Astrocyte (in vitro differentiated cells and primary cell): Measurements from ENCODE around the gene NTM. TPM values are rescaled to one million over a fixed set of nuclear protein-coding genes. Genes with fewer than 3 reads are reported as not detected.
A peak's percentile ranks its signal among the peaks of the same experiment; 100 is the strongest.

Experiments used
- DNase-seq: peaks from one replicate; pipeline ENCODE4 v3.0.0-alpha.2; 2010; ENCODE audit warnings: low read depth
- FAIRE-seq: peaks from 2 replicates; lab custom pipeline; 2011; peaks lifted over from hg19 to GRCh38; lab: Jason Lieb, UNC
- H2AFZ ChIP-seq: 2 replicates; pipeline ENCODE4 v1.6.0; 2012; ENCODE audit warnings: low read depth, low read length, inconsistent platforms
- H3K27ac ChIP-seq: 2 replicates; pipeline ENCODE4 v1.5.1; 2011; ENCODE audit warnings: low read depth, low read length, inconsistent platforms
- H3K27me3 ChIP-seq: 2 replicates; pipeline ENCODE4 v1.6.0; 2011; ENCODE audit warnings: low read length, inconsistent platforms; ENCODE audit not compliant: insufficient read depth
- H3K36me3 ChIP-seq: 2 replicates; pipeline ENCODE4 v1.5.1; 2011; ENCODE audit warnings: low read length, inconsistent platforms; ENCODE audit not compliant: insufficient read depth
- H3K4me1 ChIP-seq: 2 replicates; pipeline ENCODE4 v1.5.1; 2011; ENCODE audit warnings: low read length, inconsistent platforms; ENCODE audit not compliant: insufficient read depth
- H3K4me2 ChIP-seq: 2 replicates; pipeline ENCODE4 v1.6.0; 2012; ENCODE audit warnings: low read length, inconsistent platforms
- H3K4me3 ChIP-seq: 2 replicates; pipeline ENCODE4 v1.5.1; 2011; ENCODE audit warnings: low read depth, mild to moderate bottlenecking, low read length, inconsistent platforms; ENCODE audit not compliant: insufficient read depth
- H3K79me2 ChIP-seq: 2 replicates; pipeline ENCODE4 v1.6.0; 2012; ENCODE audit warnings: mild to moderate bottlenecking, low read length, inconsistent platforms; ENCODE audit not compliant: insufficient read depth
- H3K9ac ChIP-seq: 2 replicates; pipeline ENCODE4 v1.6.0; 2012; ENCODE audit warnings: mild to moderate bottlenecking, low read length, inconsistent platforms
- H3K9me3 ChIP-seq: 2 replicates; pipeline ENCODE4 v1.5.1; 2012; ENCODE audit warnings: low read depth, mild to moderate bottlenecking, low read length, inconsistent platforms; ENCODE audit not compliant: insufficient read depth
- H4K20me1 ChIP-seq: 2 replicates; pipeline ENCODE4 v1.6.0; 2012; ENCODE audit warnings: low read length, inconsistent platforms; ENCODE audit not compliant: insufficient read depth
- H3K27ac Mint-ChIP-seq: one replicate; pipeline ENCODE4 v1.8.0; 2021; ENCODE audit warnings: mild to moderate bottlenecking, mixed read lengths; ENCODE audit not compliant: unreplicated experiment
- H3K27me3 Mint-ChIP-seq: one replicate; pipeline ENCODE4 v1.8.0; 2021; ENCODE audit warnings: low read depth, mixed read lengths; ENCODE audit not compliant: unreplicated experiment
- H3K36me3 Mint-ChIP-seq: one replicate; pipeline ENCODE4 v1.8.0; 2021; ENCODE audit warnings: low read depth, mixed read lengths; ENCODE audit not compliant: unreplicated experiment
- H3K4me1 Mint-ChIP-seq: one replicate; pipeline ENCODE4 v1.8.0; 2021; ENCODE audit warnings: low read depth, mixed read lengths; ENCODE audit not compliant: unreplicated experiment
- H3K4me3 Mint-ChIP-seq: one replicate; pipeline ENCODE4 v1.8.0; 2021; ENCODE audit warnings: mild to moderate bottlenecking, moderate library complexity, mixed read lengths; ENCODE audit not compliant: unreplicated experiment
- H3K9me3 Mint-ChIP-seq: one replicate; pipeline ENCODE4 v1.8.0; 2021; ENCODE audit warnings: mild to moderate bottlenecking, mixed read lengths; ENCODE audit not compliant: unreplicated experiment
- EZH2 ChIP-seq: IDR thresholded peaks from 2 replicates; pipeline ENCODE4 v1.6.1; 2012; ENCODE audit warnings: mild to moderate bottlenecking, low read length, inconsistent platforms; ENCODE audit not compliant: insufficient read depth
- total RNA-seq: library from RNA; stranded (reverse); gene quantifications from 2 replicates; pipeline ENCODE4 v1.2.1, GENCODE V29; 2021
- TF ChIP-seq, protein P1 (sequence below): IDR thresholded peaks from 2 replicates; pipeline ENCODE4 v1.5.1; 2011; ENCODE audit warnings: low read depth, mild to moderate bottlenecking, inconsistent platforms, low read length, moderate library complexity; ENCODE audit not compliant: insufficient read depth

Gene NTM
- total RNA-seq, 1 donor from 2014 or later = 98.2 TPM

DNA sequence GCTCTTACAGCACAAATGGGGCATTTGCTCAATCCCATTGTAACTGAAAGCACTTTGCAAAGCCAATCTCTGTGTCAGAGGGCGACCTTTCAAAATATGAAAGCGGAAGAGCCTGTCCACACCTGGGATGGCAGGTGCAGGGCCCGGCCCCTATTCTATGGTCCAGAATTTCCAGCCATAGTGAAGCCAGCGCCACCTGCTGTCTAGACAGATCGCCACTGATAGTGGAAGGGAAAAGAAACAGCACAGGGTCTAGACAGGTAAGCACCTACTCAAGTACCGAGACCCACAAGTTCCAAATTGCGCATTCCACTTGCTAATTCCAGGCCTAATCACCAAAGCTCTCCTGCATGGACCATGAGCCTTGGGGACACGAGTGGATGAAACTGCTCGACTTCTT lies 141.4 kb downstream of the NTM start:
- Mint-ChIP-seq H3K36me3 (no peaks in the 10 kb centered on the region), H3K4me1 (no peaks in the 10 kb centered on the region), H3K27ac (no peak overlapping the region), H3K4me3 (no peak overlapping the region), H3K27me3 (peaks cover 44% of the 10 kb centered on the region), H3K9me3 (no peaks in the 10 kb centered on the region)
- Histone ChIP-seq H3K9ac (no peak overlapping the region), H3K9me3 (no peaks in the 10 kb centered on the region), H3K4me3 (no peak overlapping the region), H4K20me1 (no peaks in the 10 kb centered on the region), H3K79me2 (no peaks in the 10 kb centered on the region), H3K27me3 (no peaks in the 10 kb centered on the region), H3K27ac (no peak overlapping the region), H3K36me3 (no peaks in the 10 kb centered on the region), H3K4me1 (no peaks in the 10 kb centered on the region), H2AFZ (no peak overlapping the region), H3K4me2 (no peak overlapping the region)
- DNase-seq = no peak
- FAIRE-seq = no peak
- no peak for TF ChIP-seq EZH2
- TF ChIP-seq, protein P1, sequence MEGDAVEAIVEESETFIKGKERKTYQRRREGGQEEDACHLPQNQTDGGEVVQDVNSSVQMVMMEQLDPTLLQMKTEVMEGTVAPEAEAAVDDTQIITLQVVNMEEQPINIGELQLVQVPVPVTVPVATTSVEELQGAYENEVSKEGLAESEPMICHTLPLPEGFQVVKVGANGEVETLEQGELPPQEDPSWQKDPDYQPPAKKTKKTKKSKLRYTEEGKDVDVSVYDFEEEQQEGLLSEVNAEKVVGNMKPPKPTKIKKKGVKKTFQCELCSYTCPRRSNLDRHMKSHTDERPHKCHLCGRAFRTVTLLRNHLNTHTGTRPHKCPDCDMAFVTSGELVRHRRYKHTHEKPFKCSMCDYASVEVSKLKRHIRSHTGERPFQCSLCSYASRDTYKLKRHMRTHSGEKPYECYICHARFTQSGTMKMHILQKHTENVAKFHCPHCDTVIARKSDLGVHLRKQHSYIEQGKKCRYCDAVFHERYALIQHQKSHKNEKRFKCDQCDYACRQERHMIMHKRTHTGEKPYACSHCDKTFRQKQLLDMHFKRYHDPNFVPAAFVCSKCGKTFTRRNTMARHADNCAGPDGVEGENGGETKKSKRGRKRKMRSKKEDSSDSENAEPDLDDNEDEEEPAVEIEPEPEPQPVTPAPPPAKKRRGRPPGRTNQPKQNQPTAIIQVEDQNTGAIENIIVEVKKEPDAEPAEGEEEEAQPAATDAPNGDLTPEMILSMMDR = peak; percentile 30

DNA sequence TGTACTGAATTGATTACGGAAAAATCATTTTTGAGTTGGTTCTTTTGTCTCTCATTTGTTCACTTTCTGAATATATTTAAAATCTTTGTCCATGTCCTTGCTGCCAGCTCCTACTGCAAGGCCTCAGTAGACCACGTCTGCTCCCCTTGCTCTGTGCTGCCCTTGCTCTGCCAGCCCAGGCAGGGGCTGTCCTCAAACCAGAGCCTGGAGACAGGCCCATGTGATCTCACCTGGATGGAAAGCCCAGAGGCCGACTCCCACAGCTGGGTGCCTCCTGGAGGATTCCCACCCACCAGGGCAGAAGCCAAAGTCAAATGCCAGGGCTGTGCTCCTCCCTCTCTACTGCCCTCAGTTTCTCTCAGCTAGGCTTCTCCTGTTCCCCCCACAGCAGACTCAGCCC lies 141.8 kb downstream of the NTM start:
- H3K9ac ChIP-seq = no peak overlapping the region
- no peaks in the 10 kb centered on the region for H3K36me3 Mint-ChIP-seq
- no peak overlapping the region for H3K27ac Mint-ChIP-seq
- no peak overlapping the region for H3K27ac ChIP-seq
- no peak overlapping the region for H3K4me2 ChIP-seq
- H3K4me1 ChIP-seq = no peaks in the 10 kb centered on the region
- no peak overlapping the region for H2AFZ ChIP-seq
- H3K27me3 ChIP-seq = no peaks in the 10 kb centered on the region
- no peaks in the 10 kb centered on the region for H4K20me1 ChIP-seq
- H3K36me3 ChIP-seq = no peaks in the 10 kb centered on the region
- no peaks in the 10 kb centered on the region for H3K9me3 ChIP-seq
- TF ChIP-seq, protein P1 = no peak
- TF ChIP-seq EZH2 = no peak
- H3K4me1 Mint-ChIP-seq = no peaks in the 10 kb centered on the region
- no peaks in the 10 kb centered on the region for H3K79me2 ChIP-seq
- no peak overlapping the region for H3K4me3 ChIP-seq
- H3K9me3 Mint-ChIP-seq = no peaks in the 10 kb centered on the region
- no peak overlapping the region for H3K4me3 Mint-ChIP-seq
- DNase-seq (no peak), FAIRE-seq (no peak)
- H3K27me3 Mint-ChIP-seq = peaks cover 44% of the 10 kb centered on the region

DNA sequence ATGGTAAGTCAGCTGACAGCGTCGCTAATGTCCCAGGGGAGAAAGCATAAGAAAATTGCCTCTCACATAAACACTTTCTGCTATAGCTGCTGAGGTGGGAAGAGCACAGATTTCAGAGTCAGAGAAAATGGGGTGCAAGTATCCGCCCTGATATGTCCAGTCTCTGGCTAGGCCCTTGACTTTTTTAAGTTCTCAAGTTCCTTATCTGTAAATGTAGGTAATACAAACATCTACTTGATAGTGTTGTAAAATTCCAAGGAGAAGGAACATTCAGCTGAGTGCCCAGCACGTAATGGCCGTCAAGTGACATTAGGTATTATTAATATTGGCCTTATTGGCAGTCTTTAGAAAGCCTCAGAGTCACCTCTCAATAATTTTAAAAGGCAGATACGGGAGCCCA lies 143.6 kb downstream of the NTM start:
- no peak overlapping the region for H3K27ac ChIP-seq
- no peaks in the 10 kb centered on the region for H3K36me3 ChIP-seq
- no peaks in the 10 kb centered on the region for H3K4me1 ChIP-seq
- no peak overlapping the region for H3K4me3 Mint-ChIP-seq
- peaks cover 14% of the 10 kb centered on the region for H3K4me1 Mint-ChIP-seq
- H3K4me2 ChIP-seq = no peak overlapping the region
- H3K9me3 Mint-ChIP-seq = no peaks in the 10 kb centered on the region
- peaks cover 42% of the 10 kb centered on the region for H3K27me3 Mint-ChIP-seq
- DNase-seq = no peak
- H3K27ac Mint-ChIP-seq = no peak overlapping the region
- no peaks in the 10 kb centered on the region for H4K20me1 ChIP-seq
- H3K4me3 ChIP-seq = no peak overlapping the region
- H3K9ac ChIP-seq = no peak overlapping the region
- peaks cover 2% of the 10 kb centered on the region for H3K27me3 ChIP-seq
- TF ChIP-seq, protein P1 = no peak
- no peak for TF ChIP-seq EZH2
- no peaks in the 10 kb centered on the region for H3K79me2 ChIP-seq
- H3K36me3 Mint-ChIP-seq = no peaks in the 10 kb centered on the region
- no peak overlapping the region for H2AFZ ChIP-seq
- no peaks in the 10 kb centered on the region for H3K9me3 ChIP-seq
- no peak for FAIRE-seq
